HepG2 (cell line): ENCODE data around the gene RIF1. TPM values are rescaled to one million over a fixed set of nuclear protein-coding genes. Genes with fewer than 3 reads are reported as not detected.

Experiments used
- ATAC-seq: fragments of 200-7000 bp; cut with Tn5 transposase; 3 replicates; pipeline ENCODE4 v1.9.1; 2020; ENCODE audit warnings: mild to moderate bottlenecking, moderate library complexity
- BruUV-seq: library from RNA; stranded (reverse); fragments of 400-500 nt; replicated peaks from 2 replicates; lab custom pipeline; 2021; lab: Mats Ljungman, UMichigan
- CTCF ChIA-PET: fragments of 300-600 bp; formaldehyde crosslinking; extraction: SDS; loops from one replicate; lab custom pipeline; 2021; ENCODE audit warnings: low total read pairs, inconsistent platforms, low intra/inter-chr PET ratio; lab: Yijun Ruan, JAX
- POLR2A ChIA-PET: fragments of 350-600 bp; sonication (Branson Sonifier 250); formaldehyde crosslinking; loops from one replicate; lab custom pipeline; 2020; ENCODE audit warnings: antibody characterized with exemption, inconsistent platforms; lab: Yijun Ruan, JAX
- DNase-seq: peaks from one replicate; pipeline ENCODE4 v3.0.0-alpha.2; 2015; ENCODE audit warnings: low spot score
- FAIRE-seq: peaks from 3 replicates; lab custom pipeline; 2011; peaks lifted over from hg19 to GRCh38; lab: Jason Lieb, UNC
- H2AFZ ChIP-seq: one replicate; pipeline ENCODE4 v1.6.1; 2011; ENCODE audit warnings: low read length, inconsistent platforms
- H3K27ac ChIP-seq: fragments of 300-600 bp; 3 replicates; pipeline ENCODE4 v1.8.0; 2011; ENCODE audit warnings: mixed run types, mild to moderate bottlenecking, mixed read lengths, low read length, inconsistent platforms; ENCODE audit not compliant: insufficient read depth; ENCODE audit errors: extremely low read length
- H3K27me3 ChIP-seq, 2 experiments: fragments of 200-600 bp in 1 of 2; 2 replicates in 1 of 2; 3 replicates in 1 of 2; pipeline versions ENCODE4 v1.6.0 to v1.8.0; 2011; ENCODE audit warnings: low read length in 2 of 2, mild to moderate bottlenecking in 2 of 2, moderate library complexity in 2 of 2, inconsistent platforms in 1 of 2; ENCODE audit not compliant: insufficient read depth in 2 of 2, control insufficient read depth in 1 of 2
- H3K36me3 ChIP-seq, 2 experiments: fragments of 200-600 bp in 1 of 2; replicated peaks in 1 of 2; 2 replicates in 1 of 2; 3 replicates in 1 of 2; pipeline versions ENCODE4 v1.5.1 to v1.8.0; 2011; ENCODE audit warnings: low read length in 2 of 2, inconsistent platforms in 1 of 2; ENCODE audit not compliant: insufficient read depth in 2 of 2, control insufficient read depth in 1 of 2
- H3K4me1 ChIP-seq: 2 replicates; pipeline ENCODE4 v1.5.1; 2012; ENCODE audit warnings: low read length, inconsistent platforms; ENCODE audit not compliant: insufficient read depth
- H3K4me2 ChIP-seq: 2 replicates; pipeline ENCODE4 v1.6.0; 2011; ENCODE audit warnings: low read depth, low read length, inconsistent platforms
- H3K4me3 ChIP-seq, 3 experiments: fragments of 200-600 bp in 1 of 3; sonication (generic), shearing (Covaris generic) in 1 of 3; replicated peaks in 1 of 3; 2 replicates each; pipeline ENCODE4 v1.5.1; 2011 to 2016; ENCODE audit warnings: low read length in 3 of 3, inconsistent platforms in 2 of 3, low read depth in 2 of 3, mild to moderate bottlenecking in 2 of 3, control low read depth in 1 of 3, mixed read lengths in 1 of 3; ENCODE audit not compliant: insufficient read depth in 1 of 3
- H3K79me2 ChIP-seq: one replicate; pipeline ENCODE4 v1.6.1; 2011; ENCODE audit warnings: low read length, inconsistent platforms; ENCODE audit not compliant: insufficient read depth
- H3K9ac ChIP-seq: 2 replicates; pipeline ENCODE4 v1.6.0; 2011; ENCODE audit warnings: mild to moderate bottlenecking, low read depth, low read length, inconsistent platforms; ENCODE audit not compliant: insufficient read depth
- H3K9me3 ChIP-seq: 2 replicates; pipeline ENCODE4 v1.5.1; 2012; ENCODE audit warnings: mild to moderate bottlenecking, low read length
- H4K20me1 ChIP-seq: 2 replicates; pipeline ENCODE4 v1.6.0; 2011; ENCODE audit warnings: inconsistent platforms, mild to moderate bottlenecking, low read length, moderate library complexity; ENCODE audit not compliant: insufficient read depth
- CBX2 ChIP-seq, 2 experiments: fragments of 200-600 bp in 1 of 2; sonication (generic); formaldehyde crosslinking in 1 of 2; IDR thresholded peaks; 2 replicates each; pipeline versions ENCODE4 v1.7.0 to v1.8.1; 2018 to 2022; ENCODE audit warnings: low read depth in 2 of 2, low read length in 1 of 2, mild to moderate bottlenecking in 1 of 2, missing genetic modification reagents in 1 of 2
- ETV5 ChIP-seq: IDR thresholded peaks from 2 replicates; pipeline ENCODE4 v1.6.1; 2018; ENCODE audit warnings: missing biosample characterization, missing genetic modification reagents, inconsistent platforms, borderline replicate concordance
- HOXA7 ChIP-seq: sonication (generic); formaldehyde crosslinking; IDR thresholded peaks from 2 replicates; pipeline ENCODE4 v1.8.1; 2022; ENCODE audit warnings: mild to moderate bottlenecking, missing genetic modification reagents, moderate library complexity
- ISX ChIP-seq: sonication (generic); formaldehyde crosslinking; conservative IDR thresholded peaks from 2 replicates; pipeline ENCODE4 v1.5.0; 2020; ENCODE audit warnings: missing genetic modification reagents
- NR3C1 ChIP-seq: sonication (generic); formaldehyde crosslinking; IDR thresholded peaks from 2 replicates; pipeline ENCODE4 v1.4.0; 2020; ENCODE audit warnings: missing genetic modification reagents
- PBX2 ChIP-seq: IDR thresholded peaks from 2 replicates; pipeline ENCODE4 v1.6.1; 2016; ENCODE audit warnings: control low read depth
- TFDP2 ChIP-seq: sonication (generic); formaldehyde crosslinking; IDR thresholded peaks from 2 replicates; pipeline ENCODE4 v1.4.0; 2020; ENCODE audit warnings: missing genetic modification reagents
- TMF1 ChIP-seq: sonication (generic); formaldehyde crosslinking; IDR thresholded peaks from 2 replicates; pipeline ENCODE4 v1.8.1; 2022; ENCODE audit warnings: low read depth, missing genetic modification reagents
- ZNF143 ChIP-seq: sonication (generic); formaldehyde crosslinking; IDR thresholded peaks from 2 replicates; pipeline ENCODE4 v1.4.0; 2020; ENCODE audit warnings: missing genetic modification reagents
- ZNF232 ChIP-seq: sonication (generic); formaldehyde crosslinking; IDR thresholded peaks from 2 replicates; pipeline ENCODE4 v1.4.0; 2020; ENCODE audit warnings: missing genetic modification reagents, borderline replicate concordance
- ZNF337 ChIP-seq: sonication (generic); formaldehyde crosslinking; IDR thresholded peaks from 2 replicates; pipeline ENCODE4 v1.5.1; 2020; ENCODE audit warnings: missing genetic modification reagents, low read depth, mild to moderate bottlenecking, borderline replicate concordance
- ZNF570 ChIP-seq: sonication (generic); formaldehyde crosslinking; IDR thresholded peaks from 2 replicates; pipeline ENCODE4 v1.4.0; 2020; ENCODE audit warnings: mild to moderate bottlenecking, missing genetic modification reagents, borderline replicate concordance
- ZNF572 ChIP-seq: sonication (generic); formaldehyde crosslinking; IDR thresholded peaks from 2 replicates; pipeline ENCODE4 v1.5.1; 2020; ENCODE audit warnings: mild to moderate bottlenecking, missing genetic modification reagents
- ZNF605 ChIP-seq: sonication (generic); formaldehyde crosslinking; IDR thresholded peaks from 2 replicates; pipeline ENCODE4 v1.8.0; 2022; ENCODE audit warnings: mild to moderate bottlenecking, missing genetic modification reagents
- ZXDC ChIP-seq: sonication (generic); formaldehyde crosslinking; IDR thresholded peaks from 2 replicates; pipeline ENCODE4 v1.5.0; 2020; ENCODE audit warnings: mild to moderate bottlenecking, missing genetic modification reagents
- WGBS: methylation state at CpG from one replicate; pipeline ENCODE4 v1.1.6; 2017; ENCODE audit warnings: low lambda C conversion rate; 5-methylcytosine and 5-hydroxymethylcytosine counted together
- in situ Hi-C: cut with HindIII; loops from 2 replicates; pipeline ENCODE4 v1.10.0; 2017; ENCODE audit warnings: low pct_unique_long_range_greater_than_20kb; ENCODE audit not compliant: extremely low pct_ligation_motif_present
- intact Hi-C: fragments of 100-400 bp; cut with micrococcal nuclease; formaldehyde crosslinking; loops from one replicate; pipeline ENCODE4 v1.10.0; 2022; ENCODE audit not compliant: unreplicated experiment
- polyA plus RNA-seq, 8 experiments: library from polyadenylated mRNA; depleted of rRNA in 3 of 8; stranded (reverse) in 7 of 8; unstranded in 1 of 8; fragments of >200 nt; fragmentation: Illumina TruSeq in 4 of 8; extraction: Trizol in 4 of 8; gene quantifications; 2 replicates each; pipeline versions ENCODE4 v1.2.1 to v1.2.3, GENCODE V29; 2011 to 2016; ENCODE audit warnings: low read depth in 4 of 8, missing spikeins in 1 of 8, mixed read lengths in 1 of 8; ENCODE audit not compliant: insufficient read depth in 1 of 8
- total RNA-seq, 5 experiments: library from RNA; depleted of rRNA; stranded (reverse); fragments of >200 nt; fragmentation: Illumina TruSeq; extraction: Trizol; gene quantifications; 2 replicates each; pipeline ENCODE4 v1.2.3, GENCODE V29; 2016; ENCODE audit warnings: low read depth in 1 of 5
- TF ChIP-seq, protein P1 (sequence below): sonication (generic); formaldehyde crosslinking; IDR thresholded peaks from 2 replicates; pipeline ENCODE4 v1.4.0; 2020; ENCODE audit warnings: low read depth, mild to moderate bottlenecking, missing genetic modification reagents

Gene RIF1
- total and polyA plus RNA-seq, 2 of the 13 experiments (the other 11 are each of a cell fraction or from before 2014, with no cell fraction given): 12.1 to 73.6 TPM

DNA sequence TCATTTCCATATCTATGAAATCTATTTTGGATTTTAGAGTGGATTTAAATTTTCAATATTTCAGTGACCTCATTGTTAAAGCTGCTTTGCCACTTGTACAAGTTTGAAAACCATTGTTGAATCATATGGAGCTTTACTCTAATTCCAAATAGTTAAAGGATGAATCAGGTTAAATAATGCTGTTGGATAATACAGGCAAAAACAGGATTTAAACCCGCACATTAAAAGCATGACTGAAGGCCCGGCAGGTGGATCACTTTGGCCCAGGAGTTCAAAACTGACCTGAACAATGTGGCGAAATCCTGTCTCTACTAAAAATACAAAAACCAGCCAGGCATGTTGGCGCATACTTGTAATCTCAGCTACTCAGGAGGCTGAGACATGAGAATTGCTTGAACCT is 68.3 kb downstream of the RIF1 start:
- Histone ChIP-seq H3K9ac (no peak overlapping the region), H3K4me1 (no peaks in the 10 kb centered on the region), H3K36me3 (peaks cover 10 to 54% of the 10 kb centered on the region in 2 experiments), H3K27me3 (no peaks in the 10 kb centered on the region), H3K4me2 (no peak overlapping the region), H2AFZ (no peak overlapping the region), H3K9me3 (no peaks in the 10 kb centered on the region), H3K4me3 (no peak overlapping the region), H3K27ac (no peak overlapping the region), H3K79me2 (no peaks in the 10 kb centered on the region), H4K20me1 (no peaks in the 10 kb centered on the region)
- WGBS: 98% methylated on average over 4 of the region's 4 CpGs
- ChIA-PET POLR2A (no interaction called here), CTCF (no interaction called here)
- in situ Hi-C loops: no loop called here
- BruUV-seq: no TSS peak
- TF ChIP-seq, protein P1, sequence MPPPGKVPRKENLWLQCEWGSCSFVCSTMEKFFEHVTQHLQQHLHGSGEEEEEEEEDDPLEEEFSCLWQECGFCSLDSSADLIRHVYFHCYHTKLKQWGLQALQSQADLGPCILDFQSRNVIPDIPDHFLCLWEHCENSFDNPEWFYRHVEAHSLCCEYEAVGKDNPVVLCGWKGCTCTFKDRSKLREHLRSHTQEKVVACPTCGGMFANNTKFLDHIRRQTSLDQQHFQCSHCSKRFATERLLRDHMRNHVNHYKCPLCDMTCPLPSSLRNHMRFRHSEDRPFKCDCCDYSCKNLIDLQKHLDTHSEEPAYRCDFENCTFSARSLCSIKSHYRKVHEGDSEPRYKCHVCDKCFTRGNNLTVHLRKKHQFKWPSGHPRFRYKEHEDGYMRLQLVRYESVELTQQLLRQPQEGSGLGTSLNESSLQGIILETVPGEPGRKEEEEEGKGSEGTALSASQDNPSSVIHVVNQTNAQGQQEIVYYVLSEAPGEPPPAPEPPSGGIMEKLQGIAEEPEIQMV (CRISPR knock-in tag): no peak
- TF ChIP-seq TMF1 (CRISPR knock-in tag) (no peak), ZNF570 (no peak), ZNF337 (CRISPR knock-in tag) (no peak), ISX (CRISPR knock-in tag) (no peak), ZNF232 (CRISPR knock-in tag) (no peak), HOXA7 (CRISPR knock-in tag) (no peak), ZNF143 (no peak), PBX2 (CRISPR knock-in tag) (no peak), ETV5 (CRISPR knock-in tag) (no peak), CBX2 (IDR thresholded peaks at IDR 0.05; ENCODE audit: low read depth, low read length) (no peak), CBX2 (CRISPR knock-in tag; IDR thresholded peaks at IDR 0.05; ENCODE audit: low read depth) (no peak), ZNF605 (CRISPR knock-in tag) (no peak), ZXDC (CRISPR knock-in tag) (no peak), ZNF572 (CRISPR knock-in tag) (no peak), NR3C1 (CRISPR knock-in tag) (no peak), TFDP2 (CRISPR knock-in tag) (no peak)
- DNase-seq (no peak), ATAC-seq (no peak), FAIRE-seq (no peak)
- intact Hi-C loops: no loop called here
